Stimulated activated CD4-positive, alpha-beta T cell treated with anti-CD3 and anti-CD28 coated beads, Interleukin-2, amount 100 ng/mL, for 4 hours (primary cell): ENCODE measurements around the gene YBX2.
"Not testable (repeated sequence)": the region's sequence is repeated elsewhere in the genome, so short reads cannot be mapped to it uniquely, and the experiment has no call there.

Experiments used
- DNase-seq: peaks from one replicate; pipeline ENCODE4 v3.0.0-alpha.2; 2020; ENCODE audit warnings: low read depth

Gene YBX2

DNA sequence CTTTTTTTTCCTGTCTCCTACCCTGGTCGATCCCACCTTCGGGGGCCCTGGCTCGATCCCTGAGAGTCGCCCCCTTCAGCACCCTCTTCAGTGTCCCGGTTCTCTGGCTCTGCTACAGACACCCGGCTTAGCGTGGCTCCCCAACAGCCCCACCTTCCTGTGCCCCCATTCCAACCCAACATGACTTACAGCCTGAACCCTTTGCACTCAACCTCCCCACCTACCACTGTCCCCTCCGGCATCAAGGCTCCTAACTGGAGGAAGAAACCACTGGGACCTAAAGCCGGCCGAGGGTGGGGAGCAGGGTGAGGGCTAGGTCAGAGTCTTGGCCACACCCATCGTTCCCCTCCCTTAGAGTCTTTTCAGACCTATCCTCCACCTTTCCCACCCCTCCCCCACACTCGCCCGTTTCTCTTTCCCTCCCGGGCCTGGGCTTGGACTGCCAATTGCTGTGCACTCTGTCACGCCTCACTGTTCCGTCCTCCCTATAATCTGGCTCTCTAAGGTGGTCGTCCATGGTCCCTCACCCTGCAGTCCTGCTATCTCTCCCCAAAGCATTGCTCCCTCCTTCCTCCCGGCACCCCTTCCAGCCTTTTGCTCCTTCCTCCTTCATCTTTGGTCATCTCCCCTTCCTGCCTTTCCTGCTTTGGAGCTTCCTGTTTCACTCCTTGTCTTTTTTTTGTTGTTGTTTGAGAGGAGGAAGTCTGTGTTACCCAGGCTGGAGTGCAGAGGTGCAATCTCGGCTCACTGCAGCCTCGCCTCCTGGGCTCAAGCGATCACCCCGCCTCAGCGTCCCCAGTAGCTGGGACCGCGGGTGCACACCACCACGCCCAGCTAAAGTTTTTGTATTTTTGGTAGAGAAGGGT, 31.3 kb downstream of the YBX2 start:
- no peak for DNase-seq

DNA sequence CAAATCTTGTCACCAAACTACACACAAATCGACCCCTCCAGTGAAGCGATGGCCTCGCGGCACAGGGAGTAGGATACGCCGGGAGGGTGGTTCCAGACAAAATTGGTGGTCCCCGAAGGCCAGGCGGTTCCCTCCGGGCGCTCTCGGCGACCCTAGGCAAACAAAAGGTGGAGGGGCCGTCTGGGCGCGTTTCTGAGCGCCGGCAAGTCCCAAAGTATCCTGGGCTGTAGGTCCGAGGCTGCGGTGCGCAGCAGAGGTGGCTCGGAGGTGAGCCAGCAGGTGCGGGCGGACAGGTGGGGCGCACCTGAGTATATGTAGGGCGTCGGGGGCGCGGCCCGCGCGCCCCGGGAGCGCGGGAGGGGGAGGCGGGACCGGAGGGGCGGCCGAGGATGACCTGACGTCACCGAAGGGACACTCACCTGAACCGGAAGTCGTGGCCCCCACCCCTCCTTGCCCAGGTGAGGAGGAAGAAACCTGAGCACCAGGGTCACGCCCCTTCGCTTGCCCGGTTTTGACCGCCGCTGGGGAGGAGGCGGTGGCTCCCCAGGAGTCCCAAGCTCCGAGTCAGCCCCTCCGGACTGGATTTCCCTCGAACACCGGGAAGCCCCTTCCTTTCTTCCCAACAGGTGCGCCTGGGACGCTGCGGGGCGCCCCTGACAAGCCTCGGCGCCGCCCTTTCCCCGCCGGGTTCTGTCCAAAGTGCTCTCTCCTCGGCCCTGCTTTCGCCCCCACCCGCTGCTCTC, 32.1 kb downstream of the YBX2 start, which contains the start of gene CLDN7:
Gene CLDN7 (minus strand): TSS at position 287 of the 743 bp plus-strand sequence. CDS start 435 bp downstream, outside the sequence.
- no peak for DNase-seq

DNA sequence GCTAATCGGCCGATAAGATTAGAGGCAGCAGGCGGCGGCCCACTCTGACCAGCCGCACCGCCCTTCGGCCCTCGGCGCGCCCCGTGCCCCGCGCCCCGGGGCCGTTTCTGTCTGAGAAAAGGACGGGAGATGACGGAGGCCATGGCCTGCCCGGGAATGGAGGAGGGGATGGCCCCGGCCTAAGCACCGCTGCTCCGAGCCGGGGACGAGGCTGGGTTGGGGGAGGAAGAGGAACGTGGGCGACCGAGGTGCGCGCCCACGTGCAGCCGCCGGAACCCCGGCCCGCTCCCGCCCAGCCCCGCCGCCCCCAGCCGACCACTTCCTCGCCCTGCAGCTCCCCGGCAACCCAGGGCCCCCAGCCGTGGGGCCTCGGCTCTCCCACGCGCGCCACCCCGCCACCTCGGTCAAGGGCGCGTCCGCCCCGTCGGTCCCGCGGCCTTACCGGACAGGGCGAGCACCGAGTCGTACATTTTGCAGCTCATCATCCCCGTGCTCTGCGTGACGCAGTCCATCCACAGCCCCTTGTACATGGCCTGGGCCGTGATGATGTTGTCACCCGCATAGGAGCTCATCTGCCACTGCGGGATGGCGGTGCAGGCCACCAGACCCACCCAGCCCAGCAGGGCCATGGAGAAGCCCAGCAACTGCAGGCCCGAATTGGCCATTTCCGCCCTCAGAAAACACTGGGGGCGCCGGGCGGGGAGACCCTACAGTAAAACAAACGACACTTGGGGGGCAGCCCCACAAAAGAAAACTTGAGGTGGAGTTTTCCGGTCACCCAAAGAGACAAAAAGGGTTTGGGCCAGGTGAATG, 32.9 kb downstream of the YBX2 start:
- DNase-seq: peak; percentile 47

DNA sequence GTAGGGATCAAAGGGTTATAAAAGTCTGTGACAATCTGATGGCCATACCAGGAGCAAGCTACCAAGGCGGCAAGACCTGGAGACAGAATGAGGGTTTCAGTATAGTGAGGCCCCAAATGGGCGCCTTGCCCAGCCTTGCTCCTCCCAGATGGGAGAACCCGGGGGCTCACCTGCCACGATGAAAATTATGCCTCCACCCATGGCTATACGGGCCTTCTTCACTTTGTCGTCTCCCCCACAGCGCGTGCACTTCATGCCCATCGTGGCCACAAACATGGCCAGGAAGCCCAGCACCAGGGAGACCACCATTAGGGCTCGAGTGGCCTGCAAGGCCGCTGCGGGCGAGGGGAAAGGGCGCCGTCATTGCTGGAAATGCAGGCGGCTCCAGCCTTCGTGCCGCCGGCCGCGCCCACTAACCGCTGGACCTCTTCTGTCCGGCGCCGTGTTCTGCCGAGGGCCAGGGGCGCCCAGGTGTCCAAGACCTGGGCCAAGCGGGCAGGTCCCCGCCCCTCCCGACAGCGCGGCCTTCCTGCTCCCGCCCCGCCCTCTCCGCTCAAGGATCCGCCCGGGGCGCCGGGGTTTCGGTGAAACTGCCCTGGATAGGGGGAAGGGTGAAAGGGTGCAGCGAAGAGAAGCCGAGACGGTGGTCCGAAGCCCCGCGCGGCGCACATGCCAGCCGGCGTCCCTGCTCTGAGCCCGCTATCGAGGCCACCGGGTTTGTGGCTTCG, 33.6 kb downstream of the YBX2 start:
- no peak for DNase-seq

DNA sequence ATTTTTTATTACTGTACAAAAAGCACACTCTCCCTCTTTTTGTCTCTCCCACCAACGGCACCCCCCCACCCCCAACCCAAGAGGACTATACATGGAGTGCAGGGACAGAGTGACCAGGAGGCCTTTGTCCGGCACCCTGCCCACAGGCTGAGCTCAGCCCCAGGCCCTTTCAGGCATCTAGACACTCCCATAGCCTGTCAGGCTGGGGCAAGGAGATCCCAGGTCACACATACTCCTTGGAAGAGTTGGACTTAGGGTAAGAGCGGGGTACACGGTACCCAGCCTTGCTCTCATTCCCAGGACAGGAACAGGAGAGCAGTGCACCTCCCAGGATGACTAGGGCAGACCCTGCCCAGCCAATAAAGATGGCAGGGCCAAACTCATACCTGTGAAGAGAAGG, 34.3 kb downstream of the YBX2 start:
- no peak for DNase-seq

DNA sequence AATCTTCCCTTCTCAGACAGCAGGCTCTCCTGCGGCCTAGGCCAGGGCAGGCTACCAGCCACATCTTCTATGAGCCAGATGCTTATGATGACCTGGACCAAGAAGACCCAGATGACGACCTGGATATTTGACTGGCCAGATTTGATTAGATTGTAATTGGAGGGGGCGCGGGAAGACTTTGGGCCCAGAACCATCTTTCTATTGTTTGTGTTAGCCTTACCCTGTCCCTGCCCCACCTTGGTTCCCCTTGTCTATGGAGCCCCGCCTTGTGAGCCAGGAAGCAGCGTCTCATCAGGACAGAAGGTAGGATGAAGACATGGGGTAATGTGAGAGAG, 34.9 kb downstream of the YBX2 start:
- DNase-seq: no peak

DNA sequence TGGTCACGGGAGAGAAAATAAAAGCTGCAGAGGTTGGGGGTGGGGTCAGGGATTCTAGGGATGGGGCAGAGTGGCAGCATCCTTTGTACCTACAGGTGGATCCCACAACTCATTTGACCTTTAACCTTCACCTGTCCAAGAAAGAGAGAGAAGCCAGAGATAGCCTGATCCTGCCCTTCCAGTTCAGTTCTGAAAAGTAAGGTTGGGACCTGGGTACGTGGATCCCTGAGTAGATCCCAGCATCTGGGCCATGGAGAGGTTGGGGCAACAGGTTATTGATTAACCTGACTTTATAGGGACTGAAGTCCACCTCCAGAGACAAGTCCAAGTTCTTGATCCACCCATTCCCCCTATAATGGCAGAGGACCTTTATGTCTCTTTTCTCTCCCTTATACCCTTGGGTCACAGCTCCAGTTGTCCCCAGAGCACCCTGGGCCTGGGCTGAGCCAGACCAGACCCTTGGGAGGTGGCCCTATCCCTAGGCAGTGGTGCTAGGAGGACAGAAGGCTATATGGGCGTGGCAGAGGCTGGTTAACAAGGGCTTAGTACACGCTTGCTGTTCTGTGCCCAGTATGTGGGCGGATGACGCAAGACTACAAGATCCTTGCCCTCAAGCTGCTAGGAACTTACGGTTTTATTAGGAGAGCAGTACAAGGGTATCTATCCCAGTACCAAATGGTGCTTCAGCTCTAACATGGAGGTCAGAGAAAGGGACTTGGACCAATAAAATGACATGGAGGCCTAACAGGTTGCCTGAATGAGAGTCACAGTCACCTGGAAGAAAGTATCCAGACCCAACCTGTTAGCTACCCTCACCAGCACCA, 35.5 kb downstream of the YBX2 start:
- DNase-seq: no peak

DNA sequence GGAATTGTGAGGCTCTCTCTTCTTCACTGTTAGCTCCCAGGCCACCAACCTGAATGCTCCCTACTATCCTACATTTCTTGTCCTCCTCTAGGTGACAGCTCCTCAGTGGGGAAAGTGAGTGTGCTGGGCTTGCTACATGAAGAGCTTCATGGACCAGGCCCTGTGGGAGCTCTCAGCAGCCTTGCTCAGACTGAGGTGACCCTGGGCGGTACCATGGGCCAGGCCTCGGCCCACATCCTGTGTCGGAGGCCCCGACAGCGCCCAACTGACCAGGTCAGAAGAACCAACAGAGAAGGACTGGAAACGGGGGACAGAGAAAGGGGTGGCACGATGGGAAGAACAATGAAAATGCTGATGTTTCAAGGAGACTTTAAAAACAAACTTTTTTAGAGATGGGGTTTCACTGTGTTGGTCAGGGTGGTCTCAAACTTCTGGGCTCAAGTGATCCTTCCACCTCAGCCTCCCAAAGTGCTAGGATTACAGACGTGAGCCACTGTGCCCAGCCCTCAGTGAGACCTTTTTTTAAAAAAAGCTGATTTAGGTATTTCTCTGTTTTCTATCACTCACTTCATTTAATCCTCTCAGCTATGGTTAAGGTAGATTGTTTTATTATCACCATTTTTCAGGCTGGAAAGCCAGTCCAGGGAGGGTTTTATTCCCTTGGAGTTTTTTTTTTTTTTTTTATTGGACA, 37.5 kb downstream of the YBX2 start:
- DNase-seq: no peak

DNA sequence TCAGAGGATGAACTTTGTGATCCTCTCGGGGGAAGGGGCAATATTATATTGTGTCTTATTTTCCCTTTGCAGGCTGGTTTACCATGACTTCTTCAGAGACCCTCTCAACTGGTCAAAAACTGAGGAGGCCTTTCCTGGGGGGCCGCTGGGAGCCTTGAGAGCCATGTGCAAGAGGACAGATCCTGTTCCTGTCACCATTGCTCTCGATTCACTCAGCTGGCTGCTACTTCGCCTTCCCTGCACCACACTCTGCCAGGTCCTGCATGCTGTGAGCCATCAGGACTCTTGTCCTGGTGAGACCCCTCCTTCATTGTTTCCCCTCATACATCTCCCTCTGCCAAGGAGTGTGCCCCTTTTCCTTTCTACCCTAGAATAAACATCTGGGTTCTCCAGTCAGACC, 39.9 kb downstream of the YBX2 start:
- no peak for DNase-seq

DNA sequence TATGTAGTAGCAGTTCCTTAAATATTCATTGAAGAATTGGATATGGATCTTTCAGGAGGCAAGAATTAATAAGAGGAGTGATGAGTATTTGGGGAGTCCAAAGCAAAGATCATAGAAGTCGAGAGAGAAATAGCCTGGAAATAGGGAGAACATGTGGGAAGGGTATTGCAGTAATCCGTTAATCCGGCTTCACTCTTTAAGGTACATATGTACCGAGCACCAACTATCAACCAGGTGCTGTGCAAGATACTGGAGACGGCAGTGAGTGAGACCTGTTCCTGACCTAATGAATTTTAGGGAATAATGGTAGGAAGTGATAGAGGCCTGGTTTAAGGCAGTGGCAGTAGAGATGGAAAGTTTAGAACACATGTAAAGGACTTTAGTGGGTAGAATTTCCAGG, 41.4 kb downstream of the YBX2 start:
- DNase-seq: no peak

DNA sequence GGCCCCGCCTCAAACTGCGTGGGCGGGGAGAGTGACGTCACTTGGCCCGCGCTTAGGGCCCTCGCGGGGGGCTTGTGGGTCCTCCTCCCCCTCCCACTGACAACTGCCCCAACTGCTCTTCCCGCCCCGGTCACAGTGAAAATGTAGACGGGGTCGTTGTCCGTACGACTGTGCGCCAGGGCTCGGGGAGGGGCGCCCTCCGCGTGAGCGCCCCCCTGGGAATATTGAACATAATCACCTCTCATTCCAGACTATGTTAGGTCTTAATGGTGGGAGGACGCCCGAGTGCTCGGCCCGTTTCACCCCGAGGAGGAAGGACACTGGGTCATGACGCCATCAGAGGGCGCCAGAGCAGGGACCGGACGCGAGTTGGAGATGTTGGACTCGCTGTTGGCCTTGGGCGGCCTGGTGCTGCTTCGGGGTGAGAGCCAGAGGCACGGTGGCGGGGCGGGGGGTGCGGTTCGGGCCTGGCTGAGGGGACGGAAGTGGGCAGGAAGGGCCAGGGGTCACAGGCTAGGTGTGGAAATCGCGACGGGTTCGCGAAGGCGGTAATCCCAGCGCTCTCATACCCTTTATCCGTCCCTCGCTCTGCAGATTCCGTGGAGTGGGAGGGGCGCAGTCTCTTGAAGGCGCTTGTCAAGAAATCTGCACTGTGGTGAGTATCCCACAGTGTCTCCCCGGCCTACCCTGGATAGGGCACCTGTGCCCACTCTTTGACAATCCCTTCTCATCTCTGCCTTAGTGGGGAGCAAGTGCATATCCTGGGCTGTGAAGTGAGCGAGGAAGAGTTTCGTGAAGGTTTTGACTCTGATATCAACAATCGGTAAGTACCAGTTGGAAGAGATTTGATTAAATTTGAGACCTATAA, 42.0 kb downstream of the YBX2 start, which contains the start of gene ELP5:
Gene ELP5 (plus strand): TSS at position 40 of the 868 bp plus-strand sequence. CDS start 336 bp downstream, at position 376.
- peak; percentile 69 for DNase-seq

DNA sequence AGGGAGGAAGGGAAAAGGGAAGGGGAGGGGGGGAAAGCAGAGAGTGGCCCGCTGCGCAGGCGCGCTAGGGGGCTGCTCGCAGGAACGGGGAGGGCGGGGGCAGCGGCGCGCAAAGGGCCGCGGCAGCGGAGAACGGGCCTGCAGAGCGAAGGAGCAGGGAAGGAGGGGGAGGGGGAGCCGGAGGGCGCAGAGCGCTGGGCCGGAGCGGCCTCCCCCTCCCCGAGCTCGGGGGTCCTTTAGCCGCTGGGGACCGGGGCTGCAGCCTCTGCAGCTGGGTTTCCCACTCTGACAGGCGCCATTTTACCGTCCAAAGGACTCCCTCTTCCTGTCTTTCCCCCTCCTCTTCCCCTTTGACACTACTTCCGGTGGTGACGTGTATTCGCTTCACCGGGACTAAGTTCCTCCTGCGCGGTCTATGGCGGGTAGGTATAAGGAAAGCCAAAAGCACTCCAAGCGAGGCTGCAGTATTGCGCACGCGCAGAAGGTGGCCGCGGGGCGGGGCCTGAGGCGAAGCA, 42.7 kb downstream of the YBX2 start, which contains the start of gene CTDNEP1:
Gene CTDNEP1 (minus strand): TSS at position 74 of the 515 bp plus-strand sequence. CDS start 438 bp downstream, outside the sequence.
- DNase-seq: peak; percentile 98

DNA sequence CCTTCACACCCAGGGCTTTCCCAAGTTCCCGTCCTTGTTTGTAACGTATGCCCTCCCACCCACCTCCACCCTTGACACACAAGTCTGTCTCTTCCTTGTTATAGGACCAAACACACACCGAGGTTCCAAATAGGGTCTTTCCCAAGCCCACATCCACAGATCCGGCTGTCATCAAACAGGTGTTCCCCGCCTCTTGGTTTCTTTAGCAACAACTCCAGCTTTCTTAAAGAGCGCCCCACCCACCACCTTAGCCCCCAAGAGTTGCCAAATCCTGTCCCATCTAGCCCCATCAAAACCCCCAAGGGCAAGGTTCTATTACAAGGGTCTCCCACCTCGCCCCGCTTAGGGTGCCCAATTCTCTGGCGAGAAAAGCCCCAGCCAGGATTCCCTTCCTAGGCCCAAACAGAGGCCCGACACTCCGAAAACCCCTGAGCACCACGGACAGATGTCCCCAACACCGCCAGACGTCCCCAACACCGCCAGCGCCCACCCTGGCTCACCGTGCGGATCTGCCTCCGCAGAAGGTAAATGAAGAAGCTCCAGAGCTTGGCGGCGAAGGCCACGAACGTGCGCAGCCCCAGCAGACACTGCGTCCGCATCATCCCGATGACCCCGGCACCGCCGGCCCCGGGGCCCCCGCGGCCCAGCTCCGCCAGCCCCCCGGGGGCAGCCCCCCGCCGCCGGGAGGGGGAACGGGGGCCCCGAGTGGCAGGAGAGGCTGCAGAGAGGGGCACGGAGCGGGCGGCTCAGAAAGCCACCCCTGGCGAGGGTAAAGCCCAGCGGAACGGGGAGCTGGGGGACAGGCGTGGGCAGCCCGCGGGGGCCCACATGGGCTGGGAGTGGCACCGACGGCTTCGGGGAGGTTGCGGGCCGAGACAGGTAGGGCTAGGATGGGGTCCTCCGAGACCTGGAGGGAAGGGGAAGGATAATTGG, 43.5 kb downstream of the YBX2 start:
- no peak for DNase-seq

DNA sequence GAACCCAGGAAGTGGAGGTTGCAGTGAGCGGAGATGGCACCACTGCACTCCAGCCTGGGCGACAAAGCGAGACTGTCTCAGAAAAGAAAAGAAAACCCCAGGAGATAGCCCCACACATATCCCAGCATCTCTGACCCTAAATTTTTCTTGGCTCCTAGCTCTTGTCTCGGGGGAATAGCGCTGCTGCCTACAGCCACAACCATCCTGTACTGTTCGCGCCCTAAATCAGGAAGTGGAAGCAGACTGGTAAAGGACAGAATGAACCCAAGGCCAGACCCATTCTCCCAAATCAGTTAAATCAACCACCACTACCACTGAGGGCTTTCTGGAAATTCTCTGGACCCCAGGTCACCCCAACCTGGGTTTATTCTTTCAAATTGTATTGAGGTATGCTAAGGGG, 44.6 kb downstream of the YBX2 start:
- no peak for DNase-seq

DNA sequence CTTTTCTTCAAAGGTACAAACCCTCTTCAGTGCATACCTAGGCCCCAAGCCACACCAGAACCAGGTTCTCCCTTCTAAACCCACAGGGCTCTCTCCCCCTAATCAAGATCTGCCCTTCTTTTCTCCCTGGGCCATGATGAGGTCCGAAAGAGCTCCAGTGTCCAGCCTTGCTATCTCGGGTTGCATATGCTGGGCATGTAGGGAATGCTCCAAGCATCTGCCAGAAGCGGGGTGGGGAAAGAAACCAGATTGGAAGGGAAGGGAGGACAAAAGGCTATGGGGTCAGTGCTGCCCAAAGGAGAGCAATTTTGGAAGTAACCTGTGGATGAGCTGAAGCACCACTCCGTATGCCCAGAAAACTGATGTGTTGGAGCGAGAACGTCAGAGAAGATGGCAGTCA, 45.2 kb downstream of the YBX2 start:
- DNase-seq: no peak

DNA sequence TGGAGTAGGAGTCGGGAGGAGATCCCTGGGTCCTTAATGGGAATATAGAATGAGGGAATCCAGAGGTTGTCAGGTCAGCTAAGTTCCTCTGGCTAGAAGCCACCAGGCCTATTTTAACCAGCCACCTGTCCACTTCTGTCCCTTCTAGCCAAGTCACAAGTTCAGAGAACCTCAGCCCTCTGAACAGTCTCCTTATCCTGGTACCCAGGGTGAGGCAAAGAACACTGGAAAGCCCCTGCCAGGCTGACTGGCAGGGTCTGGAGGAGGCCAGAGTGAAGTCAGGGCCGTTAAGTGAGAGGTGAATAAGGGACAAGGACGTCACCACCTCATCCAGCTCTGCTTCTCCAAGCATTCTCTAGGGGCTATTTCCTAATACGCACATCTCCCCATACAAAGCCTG, 45.6 kb downstream of the YBX2 start:
- DNase-seq: no peak

DNA sequence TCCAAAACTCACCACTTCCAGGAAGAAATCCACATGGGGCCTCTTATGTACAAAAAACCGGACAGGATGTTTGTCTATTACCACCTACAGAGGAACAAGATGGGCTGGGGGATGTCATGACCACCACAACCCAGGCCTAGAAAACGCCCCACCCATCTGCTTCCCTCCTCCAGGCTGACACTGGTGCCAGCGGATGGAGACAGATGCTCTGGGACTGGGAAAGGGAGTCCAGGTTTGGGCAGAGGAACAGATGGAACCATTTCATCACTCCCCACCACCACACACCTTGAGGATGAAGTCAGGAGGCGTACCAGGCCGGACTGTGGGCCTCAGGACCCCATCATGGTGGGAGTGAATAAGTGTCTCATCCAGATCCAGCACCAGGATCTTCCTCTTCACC, 47.7 kb downstream of the YBX2 start:
- DNase-seq: no peak

DNA sequence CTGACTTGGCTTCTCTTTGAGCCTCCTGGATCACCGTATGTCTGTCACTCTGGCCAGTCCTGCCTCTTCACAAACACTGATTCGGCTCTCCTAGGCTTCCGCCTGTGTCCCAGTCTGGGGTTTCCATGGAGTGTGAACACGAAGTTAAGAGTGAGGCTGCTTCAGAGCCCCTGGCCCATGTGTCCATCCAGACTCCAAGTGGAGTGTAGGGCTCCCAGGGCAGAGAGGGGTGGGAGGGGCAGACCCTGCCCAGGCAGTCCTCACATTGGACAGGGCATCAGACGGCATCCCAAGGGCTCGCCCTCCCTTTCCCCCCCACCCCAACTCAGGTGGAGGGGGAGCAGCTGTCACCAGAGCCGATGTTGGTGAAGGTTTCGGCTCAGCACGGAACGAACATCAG, 50.6 kb downstream of the YBX2 start:
- not testable (repeated sequence) for DNase-seq
